Measurements from ENCODE around the gene ESR2. TPM values are rescaled to one million over a fixed set of nuclear protein-coding genes. Genes with fewer than 3 reads are reported as not detected.

ESR2 gene
- polyA plus RNA-seq, 3 donors = 0.13 to 2.0 (median 0.22) TPM

GRCh38 chr14:64279704-64280668, 14.2 kb downstream of the ESR2 start:
- no peak overlapping the region for H3K27ac ChIP-seq (ENCODE audit: low read depth, low read length)
- WGBS, 3 donors = 67 to 79% (median 71%) methylated on average over 15 of the region's 15 CpGs

GRCh38 chr14:64278458-64278857, 15.7 kb downstream of the ESR2 start:
- H3K27ac ChIP-seq (ENCODE audit: low read depth, low read length) = no peak overlapping the region
- WGBS, 3 donors = 69 to 73% (median 72%) methylated on average over 2 of the region's 2 CpGs

GRCh38 chr14:64272019-64272418, 22.2 kb downstream of the ESR2 start:
- H3K27ac ChIP-seq (ENCODE audit: low read depth, low read length) = no peak overlapping the region

GRCh38 chr14:64266239-64266638, 27.9 kb downstream of the ESR2 start:
- H3K27ac ChIP-seq (ENCODE audit: low read depth, low read length) = no peak overlapping the region
- WGBS, 3 donors = 55 to 74% (median 62%) methylated on average over 2 of the region's 2 CpGs

- H3K27ac ChIP-seq (ENCODE audit: low read depth, low read length) = no peak overlapping the region
- 87 to 96% (median 95%) methylated on average over 1 of the region's 1 CpG for WGBS, 3 donors
These were observed 28.9 kb downstream of the ESR2 start for GRCh38 chr14:64265222-64265621.

- 95 to 96% (median 95%) methylated on average over 21 of the region's 21 CpGs for WGBS, 3 donors
- H3K27ac ChIP-seq (ENCODE audit: low read depth, low read length) = no peak overlapping the region
These were observed 33.8 kb downstream of the ESR2 start for GRCh38 chr14:64260418-64260817.

GRCh38 chr14:64255756-64256155, 38.4 kb downstream of the ESR2 start:
- 79 to 89% (median 87%) methylated on average over 1 of the region's 1 CpG for WGBS, 3 donors
- H3K27ac ChIP-seq (ENCODE audit: low read depth, low read length) = no peak overlapping the region

- whole genome bisulfite sequencing, 3 donors = 46 to 67% (median 50%) methylated on average over 3 of the region's 3 CpGs
- no peak overlapping the region for H3K27ac ChIP-seq (ENCODE audit: low read depth, low read length)
These were observed 40.5 kb downstream of the ESR2 start for GRCh38 chr14:64253672-64254071.

GRCh38 chr14:64249363-64249762, 44.8 kb downstream of the ESR2 start:
- H3K27ac ChIP-seq (ENCODE audit: low read depth, low read length) = no peak overlapping the region
- whole genome bisulfite sequencing, 3 donors = 38 to 62% (median 57%) methylated on average over 7 of the region's 7 CpGs

- WGBS, 3 donors = 58 to 69% (median 66%) methylated on average over 4 of the region's 4 CpGs
- no peak overlapping the region for H3K27ac ChIP-seq (ENCODE audit: low read depth, low read length)
These were observed 45.5 kb downstream of the ESR2 start for GRCh38 chr14:64248689-64249088.

GRCh38 chr14:64247195-64247594, 47.0 kb downstream of the ESR2 start:
- no peak overlapping the region for H3K27ac ChIP-seq (ENCODE audit: low read depth, low read length)
- 41 to 91% (median 86%) methylated on average over 3 of the region's 3 CpGs for WGBS, 3 donors

GRCh38 chr14:64246688-64247087, 47.5 kb downstream of the ESR2 start:
- no peak overlapping the region for H3K27ac ChIP-seq (ENCODE audit: low read depth, low read length)

- WGBS, 3 donors = 88 to 96% (median 91%) methylated on average over 4 of the region's 4 CpGs
- H3K27ac ChIP-seq (ENCODE audit: low read depth, low read length) = no peak overlapping the region
These were observed 48.7 kb downstream of the ESR2 start for GRCh38 chr14:64245491-64245890.

- no peak overlapping the region for H3K27ac ChIP-seq (ENCODE audit: low read depth, low read length)
- WGBS, 3 donors = 33 to 54% (median 47%) methylated on average over 4 of the region's 4 CpGs
These were observed 49.9 kb downstream of the ESR2 start for GRCh38 chr14:64244279-64244678.

- H3K27ac ChIP-seq (ENCODE audit: low read depth, low read length) = no peak overlapping the region
- WGBS, 3 donors = 11 to 28% (median 23%) methylated on average over 2 of the region's 2 CpGs
These were observed 55.5 kb downstream of the ESR2 start for GRCh38 chr14:64238631-64239030.

GRCh38 chr14:64238049-64238448, 56.1 kb downstream of the ESR2 start:
- 89 to 91% (median 91%) methylated on average over 6 of the region's 6 CpGs for WGBS, 3 donors
- no peak overlapping the region for H3K27ac ChIP-seq (ENCODE audit: low read depth, low read length)

- WGBS, 3 donors = 64 to 75% (median 72%) methylated on average over 13 of the region's 13 CpGs
- no peak overlapping the region for H3K27ac ChIP-seq (ENCODE audit: low read depth, low read length)
These were observed 58.2 kb downstream of the ESR2 start for GRCh38 chr14:64235652-64236640.

- no peak overlapping the region for H3K27ac ChIP-seq (ENCODE audit: low read depth, low read length)
- 62 to 68% (median 64%) methylated on average over 24 of the region's 24 CpGs for WGBS, 3 donors
These were observed 59.1 kb downstream of the ESR2 start for GRCh38 chr14:64234877-64235651.
